HG02610 (cell line): ENCODE measurements around the gene AGPAT1.

Experiments
- ATAC-seq: cut with Tn5 transposase; IDR thresholded peaks from one replicate; pipeline ENCODE4 v1.9.1; 2021; ENCODE audit warnings: mild to moderate bottlenecking, moderate library complexity; ENCODE audit not compliant: unreplicated experiment

The AGPAT1 gene

GRCh38 chr6:32126880-32127279 lies 49.0 kb downstream of the AGPAT1 start:
- no peak for ATAC-seq

GRCh38 chr6:32123681-32124080 lies 52.2 kb downstream of the AGPAT1 start:
- ATAC-seq: no peak

- ATAC-seq: no peak
Measured at GRCh38 chr6:32120573-32121059, 55.3 kb downstream of the AGPAT1 start.

- ATAC-seq: no peak
Measured at GRCh38 chr6:32118782-32119628, 56.9 kb downstream of the AGPAT1 start.
